K562 (cell line): ENCODE measurements around the gene UBXN10. TPM values are rescaled to one million over a fixed set of nuclear protein-coding genes. Genes with fewer than 3 reads are reported as not detected.

Experiments
- GABPB1 ChIP-seq: sonication (generic); formaldehyde crosslinking; IDR thresholded peaks from 2 replicates; pipeline ENCODE4 v1.8.0; 2022; ENCODE audit warnings: mild to moderate bottlenecking, missing genetic modification reagents
- GATA2 ChIP-seq: sonication (generic); formaldehyde crosslinking; IDR thresholded peaks from 2 replicates; pipeline ENCODE4 v1.4.0; 2020; ENCODE audit warnings: mild to moderate bottlenecking, missing genetic modification reagents
- HMG20B ChIP-seq: fragments of 250-450 bp; sonication (Bioruptor Pico); IDR thresholded peaks from 2 replicates; pipeline ENCODE4 v1.5.0; 2021; ENCODE audit warnings: mild to moderate bottlenecking
- KDM5B ChIP-seq: fragments of 200-600 bp; sonication (generic); IDR thresholded peaks from 2 replicates; pipeline ENCODE4 v1.6.1; 2012; ENCODE audit warnings: low read depth, mild to moderate bottlenecking, moderate library complexity, low read length, control low read depth, inconsistent platforms; ENCODE audit not compliant: insufficient replicate concordance
- NR4A1 ChIP-seq, 2 experiments: fragments of 250-450 bp in 1 of 2; fragments of 450-650 bp in 1 of 2; sonication (Bioruptor Pico) in 1 of 2; IDR thresholded peaks; 2 replicates each; pipeline versions ENCODE4 v1.4.0 to v1.6.1; 2016 to 2020; ENCODE audit warnings: mild to moderate bottlenecking in 2 of 2, missing compliant biosample characterization in 1 of 2, missing genetic modification characterization in 1 of 2, moderate library complexity in 1 of 2
- PCBP2 ChIP-seq: fragments of 200-400 bp; formaldehyde crosslinking; IDR thresholded peaks from 2 replicates; pipeline ENCODE4 v1.6.1; 2018; ENCODE audit warnings: low read length, low read depth, mild to moderate bottlenecking, moderate library complexity; ENCODE audit not compliant: poor library complexity, severe bottlenecking
- PHF8 ChIP-seq: fragments of 200-600 bp; sonication (generic); IDR thresholded peaks from 2 replicates; pipeline ENCODE4 v1.6.1; 2012; ENCODE audit warnings: mixed run types, mild to moderate bottlenecking, inconsistent platforms, low read length, moderate library complexity, borderline replicate concordance
- POLR3G ChIP-seq: IDR thresholded peaks from 2 replicates; pipeline ENCODE4 v1.6.1; 2011; ENCODE audit not compliant: insufficient read length, insufficient replicate concordance; ENCODE audit errors: extremely low read depth
- RHOXF2B ChIP-seq: fragments of 250-450 bp; sonication (Bioruptor Pico); conservative IDR thresholded peaks from 2 replicates; pipeline ENCODE4 v1.5.1; 2021
- YBX1 ChIP-seq: fragments of 450-650 bp; IDR thresholded peaks from 2 replicates; pipeline ENCODE4 v1.7.1; 2016; ENCODE audit warnings: mild to moderate bottlenecking
- polyA plus RNA-seq, 8 experiments: library from polyadenylated mRNA; depleted of rRNA in 4 of 8; stranded (reverse) in 5 of 8; unstranded in 3 of 8; fragments of >200 nt; fragmentation: Nextera tagmentation in 2 of 8; fragmentation: Illumina TruSeq in 1 of 8; extraction: Ambion mirVana in 2 of 8; extraction: Trizol in 1 of 8; gene quantifications; 2 replicates each; pipeline versions ENCODE4 v1.2.1 to v1.2.3, GENCODE V29; 2011 to 2014; ENCODE audit warnings: inconsistent platforms in 1 of 8, missing spikeins in 1 of 8
- total RNA-seq, 7 experiments: library from RNA; depleted of rRNA in 6 of 7; stranded (reverse); fragments of >200 nt in 6 of 7; fragmentation: Illumina TruSeq in 2 of 7; extraction: Trizol in 2 of 7; gene quantifications; 2 replicates each; pipeline versions ENCODE4 v1.2.1 to v1.2.3, GENCODE V29; 2011 to 2021; ENCODE audit warnings: low replicate concordance in 1 of 7
- TF ChIP-seq, protein P1 (sequence below): sonication (generic); formaldehyde crosslinking; IDR thresholded peaks from 2 replicates; pipeline ENCODE4 v1.8.0; 2022; ENCODE audit warnings: mild to moderate bottlenecking, missing genetic modification reagents
- TF ChIP-seq, protein P2 (sequence below): fragments of 250-450 bp; sonication (Bioruptor Pico); IDR thresholded peaks from 2 replicates; pipeline ENCODE4 v1.5.0; 2021
- TF ChIP-seq, protein P3 (sequence below), 2 experiments: fragments of 450-650 bp in 1 of 2; IDR thresholded peaks; 2 replicates each; pipeline ENCODE4 v1.6.1; 2011 to 2017; ENCODE audit warnings: low read depth in 2 of 2, antibody characterized with exemption in 1 of 2, borderline replicate concordance in 1 of 2, low read length in 1 of 2, mild to moderate bottlenecking in 1 of 2, mixed read lengths in 1 of 2; ENCODE audit not compliant: control insufficient read depth in 1 of 2
- TF ChIP-seq, protein P4 (sequence below): sonication (generic); formaldehyde crosslinking; IDR thresholded peaks from 2 replicates; pipeline ENCODE4 v1.8.1; 2023; ENCODE audit warnings: mild to moderate bottlenecking, missing genetic modification reagents

The UBXN10 gene
- total and polyA plus RNA-seq, 9 of the 15 experiments (the other 6 are each of a cell fraction or from before 2014, with no cell fraction given): 10.7 to 17.7 (median 13.6) TPM

- TF ChIP-seq, protein P1, sequence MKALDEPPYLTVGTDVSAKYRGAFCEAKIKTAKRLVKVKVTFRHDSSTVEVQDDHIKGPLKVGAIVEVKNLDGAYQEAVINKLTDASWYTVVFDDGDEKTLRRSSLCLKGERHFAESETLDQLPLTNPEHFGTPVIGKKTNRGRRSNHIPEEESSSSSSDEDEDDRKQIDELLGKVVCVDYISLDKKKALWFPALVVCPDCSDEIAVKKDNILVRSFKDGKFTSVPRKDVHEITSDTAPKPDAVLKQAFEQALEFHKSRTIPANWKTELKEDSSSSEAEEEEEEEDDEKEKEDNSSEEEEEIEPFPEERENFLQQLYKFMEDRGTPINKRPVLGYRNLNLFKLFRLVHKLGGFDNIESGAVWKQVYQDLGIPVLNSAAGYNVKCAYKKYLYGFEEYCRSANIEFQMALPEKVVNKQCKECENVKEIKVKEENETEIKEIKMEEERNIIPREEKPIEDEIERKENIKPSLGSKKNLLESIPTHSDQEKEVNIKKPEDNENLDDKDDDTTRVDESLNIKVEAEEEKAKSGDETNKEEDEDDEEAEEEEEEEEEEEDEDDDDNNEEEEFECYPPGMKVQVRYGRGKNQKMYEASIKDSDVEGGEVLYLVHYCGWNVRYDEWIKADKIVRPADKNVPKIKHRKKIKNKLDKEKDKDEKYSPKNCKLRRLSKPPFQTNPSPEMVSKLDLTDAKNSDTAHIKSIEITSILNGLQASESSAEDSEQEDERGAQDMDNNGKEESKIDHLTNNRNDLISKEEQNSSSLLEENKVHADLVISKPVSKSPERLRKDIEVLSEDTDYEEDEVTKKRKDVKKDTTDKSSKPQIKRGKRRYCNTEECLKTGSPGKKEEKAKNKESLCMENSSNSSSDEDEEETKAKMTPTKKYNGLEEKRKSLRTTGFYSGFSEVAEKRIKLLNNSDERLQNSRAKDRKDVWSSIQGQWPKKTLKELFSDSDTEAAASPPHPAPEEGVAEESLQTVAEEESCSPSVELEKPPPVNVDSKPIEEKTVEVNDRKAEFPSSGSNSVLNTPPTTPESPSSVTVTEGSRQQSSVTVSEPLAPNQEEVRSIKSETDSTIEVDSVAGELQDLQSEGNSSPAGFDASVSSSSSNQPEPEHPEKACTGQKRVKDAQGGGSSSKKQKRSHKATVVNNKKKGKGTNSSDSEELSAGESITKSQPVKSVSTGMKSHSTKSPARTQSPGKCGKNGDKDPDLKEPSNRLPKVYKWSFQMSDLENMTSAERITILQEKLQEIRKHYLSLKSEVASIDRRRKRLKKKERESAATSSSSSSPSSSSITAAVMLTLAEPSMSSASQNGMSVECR (CRISPR knock-in tag): 0 out of 2 replicates have a peak, but pooled peaks have one; percentile 19
- TF ChIP-seq NR4A1 (CRISPR knock-in tag; IDR thresholded peaks at IDR 0.05) (no peak), NR4A1 (tag; IDR thresholded peaks at IDR 0.05) (0 out of 2 replicates have a peak, but pooled peaks have one; percentile 48), KDM5B (peak; percentile 56), RHOXF2B (CRISPR knock-in tag) (0 out of 2 replicates have a peak, but pooled peaks have one; percentile 37), YBX1 (no peak), GATA2 (peak; percentile 3; the same call in 1 of the 2 replicates), HMG20B (CRISPR knock-in tag) (0 out of 2 replicates have a peak, but pooled peaks have one; percentile 20), PHF8 (no peak), GABPB1 (CRISPR knock-in tag) (peak; percentile 38; the same call in 1 of the 2 replicates), POLR3G (no peak), PCBP2 (no peak)
- TF ChIP-seq, protein P2, sequence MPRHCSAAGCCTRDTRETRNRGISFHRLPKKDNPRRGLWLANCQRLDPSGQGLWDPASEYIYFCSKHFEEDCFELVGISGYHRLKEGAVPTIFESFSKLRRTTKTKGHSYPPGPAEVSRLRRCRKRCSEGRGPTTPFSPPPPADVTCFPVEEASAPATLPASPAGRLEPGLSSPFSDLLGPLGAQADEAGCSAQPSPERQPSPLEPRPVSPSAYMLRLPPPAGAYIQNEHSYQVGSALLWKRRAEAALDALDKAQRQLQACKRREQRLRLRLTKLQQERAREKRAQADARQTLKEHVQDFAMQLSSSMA: 0 out of 2 replicates have a peak, but pooled peaks have one; percentile 38
- TF ChIP-seq, protein P3, sequence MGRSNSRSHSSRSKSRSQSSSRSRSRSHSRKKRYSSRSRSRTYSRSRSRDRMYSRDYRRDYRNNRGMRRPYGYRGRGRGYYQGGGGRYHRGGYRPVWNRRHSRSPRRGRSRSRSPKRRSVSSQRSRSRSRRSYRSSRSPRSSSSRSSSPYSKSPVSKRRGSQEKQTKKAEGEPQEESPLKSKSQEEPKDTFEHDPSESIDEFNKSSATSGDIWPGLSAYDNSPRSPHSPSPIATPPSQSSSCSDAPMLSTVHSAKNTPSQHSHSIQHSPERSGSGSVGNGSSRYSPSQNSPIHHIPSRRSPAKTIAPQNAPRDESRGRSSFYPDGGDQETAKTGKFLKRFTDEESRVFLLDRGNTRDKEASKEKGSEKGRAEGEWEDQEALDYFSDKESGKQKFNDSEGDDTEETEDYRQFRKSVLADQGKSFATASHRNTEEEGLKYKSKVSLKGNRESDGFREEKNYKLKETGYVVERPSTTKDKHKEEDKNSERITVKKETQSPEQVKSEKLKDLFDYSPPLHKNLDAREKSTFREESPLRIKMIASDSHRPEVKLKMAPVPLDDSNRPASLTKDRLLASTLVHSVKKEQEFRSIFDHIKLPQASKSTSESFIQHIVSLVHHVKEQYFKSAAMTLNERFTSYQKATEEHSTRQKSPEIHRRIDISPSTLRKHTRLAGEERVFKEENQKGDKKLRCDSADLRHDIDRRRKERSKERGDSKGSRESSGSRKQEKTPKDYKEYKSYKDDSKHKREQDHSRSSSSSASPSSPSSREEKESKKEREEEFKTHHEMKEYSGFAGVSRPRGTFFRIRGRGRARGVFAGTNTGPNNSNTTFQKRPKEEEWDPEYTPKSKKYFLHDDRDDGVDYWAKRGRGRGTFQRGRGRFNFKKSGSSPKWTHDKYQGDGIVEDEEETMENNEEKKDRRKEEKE (IDR thresholded peaks at IDR 0.05; ENCODE audit: borderline replicate concordance in 1 of 2, control insufficient read depth in 1 of 2, low read depth in 2 of 2, low read length in 1 of 2): no peak
- TF ChIP-seq, protein P4, sequence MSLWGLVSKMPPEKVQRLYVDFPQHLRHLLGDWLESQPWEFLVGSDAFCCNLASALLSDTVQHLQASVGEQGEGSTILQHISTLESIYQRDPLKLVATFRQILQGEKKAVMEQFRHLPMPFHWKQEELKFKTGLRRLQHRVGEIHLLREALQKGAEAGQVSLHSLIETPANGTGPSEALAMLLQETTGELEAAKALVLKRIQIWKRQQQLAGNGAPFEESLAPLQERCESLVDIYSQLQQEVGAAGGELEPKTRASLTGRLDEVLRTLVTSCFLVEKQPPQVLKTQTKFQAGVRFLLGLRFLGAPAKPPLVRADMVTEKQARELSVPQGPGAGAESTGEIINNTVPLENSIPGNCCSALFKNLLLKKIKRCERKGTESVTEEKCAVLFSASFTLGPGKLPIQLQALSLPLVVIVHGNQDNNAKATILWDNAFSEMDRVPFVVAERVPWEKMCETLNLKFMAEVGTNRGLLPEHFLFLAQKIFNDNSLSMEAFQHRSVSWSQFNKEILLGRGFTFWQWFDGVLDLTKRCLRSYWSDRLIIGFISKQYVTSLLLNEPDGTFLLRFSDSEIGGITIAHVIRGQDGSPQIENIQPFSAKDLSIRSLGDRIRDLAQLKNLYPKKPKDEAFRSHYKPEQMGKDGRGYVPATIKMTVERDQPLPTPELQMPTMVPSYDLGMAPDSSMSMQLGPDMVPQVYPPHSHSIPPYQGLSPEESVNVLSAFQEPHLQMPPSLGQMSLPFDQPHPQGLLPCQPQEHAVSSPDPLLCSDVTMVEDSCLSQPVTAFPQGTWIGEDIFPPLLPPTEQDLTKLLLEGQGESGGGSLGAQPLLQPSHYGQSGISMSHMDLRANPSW: 0 out of 2 replicates have a peak, but pooled peaks have one; percentile 53
These were observed 1.4 kb downstream of the UBXN10 start (continued) for GRCh38 chr1:20187103-20187812.
